Left ventricle myocardium inferior (tissue), 1 donor: Measurements from ENCODE around the gene HDAC4. TPM values are rescaled to one million over a fixed set of nuclear protein-coding genes. Genes with fewer than 3 reads are reported as not detected.

Experiments used
- DNase-seq: peaks from one replicate; pipeline ENCODE4 v3.0.0-alpha.2; 2020
- H3K27ac ChIP-seq: fragments of 200-600 bp; replicated peaks from 2 replicates; pipeline ENCODE4 v1.8.0; 2021
- H3K27me3 ChIP-seq: fragments of 200-600 bp; 2 replicates; pipeline ENCODE4 v1.8.0; 2021; ENCODE audit warnings: low read depth
- H3K36me3 ChIP-seq: fragments of 200-600 bp; 2 replicates; pipeline ENCODE4 v1.8.0; 2021
- H3K4me1 ChIP-seq: fragments of 200-600 bp; 2 replicates; pipeline ENCODE4 v1.8.0; 2021
- H3K4me3 ChIP-seq: fragments of 200-600 bp; 2 replicates; pipeline ENCODE4 v1.8.0; 2021; ENCODE audit warnings: mild to moderate bottlenecking, moderate library complexity
- H3K9me3 ChIP-seq: fragments of 200-600 bp; replicated peaks from 2 replicates; pipeline ENCODE4 v1.8.0; 2021
- CTCF ChIP-seq: fragments of 200-600 bp; IDR thresholded peaks from 2 replicates; pipeline ENCODE4 v1.8.0; 2021; ENCODE audit warnings: antibody characterized with exemption, mild to moderate bottlenecking, borderline replicate concordance
- intact Hi-C: fragments of 100-400 bp; cut with micrococcal nuclease; formaldehyde crosslinking; loops from one replicate; pipeline ENCODE4 v1.11.0; 2022
- total RNA-seq: library from RNA; stranded (reverse); fragmentation: NEBNext Ultra II Directional; extraction: Animal tissue kit (Norgen Biotek cat#: 25700); gene quantifications from one replicate; pipeline ENCODE4 v1.2.1, GENCODE V29; 2021
- donor health status: DM: no; HTN: yes; CAD: no; lungs with severe emphysema.

The HDAC4 gene
- total RNA-seq, 1 donor from 2014 or later, result 23.9 TPM

GRCh38 chr2:239151201-239152131, 249.4 kb downstream of the HDAC4 start:
- no peaks in the 10 kb centered on the region for H3K9me3 ChIP-seq
- peak; percentile 15 for DNase-seq
- peak overlapping the region; percentile 67 for H3K27ac ChIP-seq
- H3K36me3 ChIP-seq, result peaks cover 51% of the 10 kb centered on the region
- no peaks in the 10 kb centered on the region for H3K27me3 ChIP-seq
- peaks cover 23% of the 10 kb centered on the region for H3K4me1 ChIP-seq
- H3K4me3 ChIP-seq, result no peak overlapping the region
- no peak for TF ChIP-seq CTCF
- intact Hi-C loops, result no loop called here

- no peaks in the 10 kb centered on the region for H3K9me3 ChIP-seq
- H3K4me1 ChIP-seq, result peaks cover 23% of the 10 kb centered on the region
- DNase-seq, result peak; percentile 3
- peaks cover 49% of the 10 kb centered on the region for H3K36me3 ChIP-seq
- H3K4me3 ChIP-seq, result no peak overlapping the region
- intact Hi-C loops, result no loop called here
- no peaks in the 10 kb centered on the region for H3K27me3 ChIP-seq
- no peak for TF ChIP-seq CTCF
- H3K27ac ChIP-seq, result no peak overlapping the region
These were observed 250.5 kb downstream of the HDAC4 start for GRCh38 chr2:239150125-239151011.

- Histone ChIP-seq H3K4me3 (no peak overlapping the region), H3K4me1 (peaks cover 23% of the 10 kb centered on the region), H3K9me3 (no peaks in the 10 kb centered on the region), H3K36me3 (peaks cover 49% of the 10 kb centered on the region), H3K27ac (no peak overlapping the region), H3K27me3 (no peaks in the 10 kb centered on the region)
- intact Hi-C loops, result no loop called here
- no peak for TF ChIP-seq CTCF
- peak; percentile 1 for DNase-seq
These were observed 251.3 kb downstream of the HDAC4 start for GRCh38 chr2:239149501-239149900.

GRCh38 chr2:239148495-239149200, 252.2 kb downstream of the HDAC4 start:
- no peak overlapping the region for H3K27ac ChIP-seq
- peak; percentile 6 for DNase-seq
- H3K4me3 ChIP-seq, result no peak overlapping the region
- peaks cover 48% of the 10 kb centered on the region for H3K36me3 ChIP-seq
- no peaks in the 10 kb centered on the region for H3K27me3 ChIP-seq
- no peak for TF ChIP-seq CTCF
- intact Hi-C loops, result no loop called here
- no peaks in the 10 kb centered on the region for H3K9me3 ChIP-seq
- H3K4me1 ChIP-seq, result peaks cover 23% of the 10 kb centered on the region

GRCh38 chr2:239147376-239147775, 253.4 kb downstream of the HDAC4 start:
- Histone ChIP-seq H3K9me3 (no peaks in the 10 kb centered on the region), H3K36me3 (peaks cover 54% of the 10 kb centered on the region), H3K27ac (no peak overlapping the region), H3K4me3 (no peak overlapping the region), H3K27me3 (no peaks in the 10 kb centered on the region), H3K4me1 (peaks cover 17% of the 10 kb centered on the region)
- intact Hi-C loops, result no loop called here
- TF ChIP-seq CTCF, result no peak
- DNase-seq, result peak; percentile 9
